MCF 10A (cell line): ENCODE data around the gene BTBD2. TPM values are rescaled to one million over a fixed set of nuclear protein-coding genes. Genes with fewer than 3 reads are reported as not detected.
A peak's percentile ranks its signal among the peaks of the same experiment; 100 is the strongest.

Experiments used
- BruUV-seq: library from RNA; stranded (reverse); fragments of 400-500 nt; replicated peaks from 2 replicates; lab custom pipeline; 2021; lab: Mats Ljungman, UMichigan
- CTCF ChIA-PET: fragments of 300-600 bp; sonication (Branson Sonifier 250); formaldehyde crosslinking; extraction: SDS; loops from one replicate; lab custom pipeline; 2021; ENCODE audit warnings: antibody characterized with exemption, inconsistent platforms; lab: Yijun Ruan, JAX
- POLR2A ChIA-PET: fragments of 300-600, 350-650 bp; sonication (Branson Sonifier 250); formaldehyde crosslinking; extraction: SDS; loops from one replicate; lab custom pipeline; 2020; ENCODE audit warnings: antibody characterized with exemption, inconsistent platforms; lab: Yijun Ruan, JAX
- DNase-seq: peaks from one replicate; pipeline ENCODE4 v3.0.0-alpha.2; 2018; ENCODE audit not compliant: unreplicated experiment
- H3K27ac Mint-ChIP-seq: one replicate; pipeline ENCODE4 v1.8.0; 2022; ENCODE audit warnings: mild to moderate bottlenecking, low read depth, mixed read lengths; ENCODE audit not compliant: unreplicated experiment
- H3K27me3 Mint-ChIP-seq: one replicate; pipeline ENCODE4 v1.8.0; 2022; ENCODE audit warnings: mixed read lengths; ENCODE audit not compliant: insufficient read depth, unreplicated experiment
- H3K36me3 Mint-ChIP-seq: one replicate; pipeline ENCODE4 v1.8.0; 2022; ENCODE audit warnings: mild to moderate bottlenecking, moderate library complexity, mixed read lengths; ENCODE audit not compliant: insufficient read depth, unreplicated experiment
- H3K4me1 Mint-ChIP-seq: one replicate; pipeline ENCODE4 v1.8.0; 2022; ENCODE audit warnings: mixed read lengths; ENCODE audit not compliant: insufficient read depth, unreplicated experiment
- H3K4me3 Mint-ChIP-seq: one replicate; pipeline ENCODE4 v1.8.0; 2022; ENCODE audit warnings: mild to moderate bottlenecking, moderate library complexity, mixed read lengths; ENCODE audit not compliant: unreplicated experiment
- H3K9me3 Mint-ChIP-seq: one replicate; pipeline ENCODE4 v1.8.0; 2022; ENCODE audit warnings: mixed read lengths; ENCODE audit not compliant: unreplicated experiment
- CTCF ChIP-seq: fragments of 200-600 bp; IDR thresholded peaks from one replicate; pipeline ENCODE4 v1.8.0; 2022; ENCODE audit warnings: antibody characterized with exemption, mild to moderate bottlenecking; ENCODE audit not compliant: unreplicated experiment
- intact Hi-C: fragments of 100-400 bp; cut with micrococcal nuclease; formaldehyde crosslinking; loops from 2 replicates; pipeline ENCODE4 v1.14.1; 2022
- total RNA-seq: library from RNA; stranded (reverse); gene quantifications from 2 replicates; pipeline ENCODE4 v1.2.3, GENCODE V29; 2022

BTBD2 gene
- total RNA-seq, 1 experiment from 2014 or later = 53.1 TPM

GRCh38 chr19:2050991-2051772, 35.7 kb upstream of the BTBD2 start, which contains the start of gene MKNK2:
TSS of gene MKNK2 (minus strand) at chr19:2051244. CDS start at chr19:2050851, 393 bp downstream.
- Mint-ChIP-seq H3K27me3 (no peaks in the 10 kb centered on the region), H3K36me3 (peaks cover 30% of the 10 kb centered on the region), H3K4me1 (peaks cover 22% of the 10 kb centered on the region), H3K4me3 (peak within 1 kb of the TSS; percentile 92), H3K9me3 (no peaks in the 10 kb centered on the region), H3K27ac (peak within 1 kb of the TSS; percentile 81)
- peak; percentile 90 for DNase-seq
- POLR2A ChIA-PET = interaction anchor here (0.8 to 4.5 kb wide), 9 partner anchors 9 to 196 kb away, joined by 3 to 27 read pairs (median 4); no protein-coding TSS in a partner anchor
- CTCF ChIA-PET = interaction anchor here (0.6 kb wide), 2 partner anchors 31 to 1469 kb away, joined by 3 to 5 read pairs; no protein-coding TSS in a partner anchor
- no TSS peak for BruUV-seq
- peak; percentile 22 for TF ChIP-seq CTCF
- intact Hi-C loops = no loop called here

GRCh38 chr19:2050349-2050990, 35.0 kb upstream of the BTBD2 start:
- peak overlapping the region; percentile 81 for H3K27ac Mint-ChIP-seq
- intact Hi-C loops = no loop called here
- H3K9me3 Mint-ChIP-seq = no peaks in the 10 kb centered on the region
- no TSS peak for BruUV-seq
- peak overlapping the region; percentile 92 for H3K4me3 Mint-ChIP-seq
- POLR2A ChIA-PET = interaction anchor here (0.6 to 2.6 kb wide), 6 partner anchors 9 to 37 kb away, joined by 3 to 20 read pairs (median 8); partner anchors contain the start of gene BTBD2
- no peak for TF ChIP-seq CTCF
- CTCF ChIA-PET = no interaction called here
- peaks cover 22% of the 10 kb centered on the region for H3K4me1 Mint-ChIP-seq
- no peak for DNase-seq
- peaks cover 35% of the 10 kb centered on the region for H3K36me3 Mint-ChIP-seq
- no peaks in the 10 kb centered on the region for H3K27me3 Mint-ChIP-seq

- H3K4me1 Mint-ChIP-seq = peaks cover 21% of the 10 kb centered on the region
- peak; percentile 86 for DNase-seq
- H3K9me3 Mint-ChIP-seq = no peaks in the 10 kb centered on the region
- peak overlapping the region; percentile 92 for H3K4me3 Mint-ChIP-seq
- POLR2A ChIA-PET = interaction anchor here (0.6 to 2.6 kb wide), 10 partner anchors 8 to 675 kb away, joined by 3 to 20 read pairs (median 3); partner anchors contain the start of gene BTBD2
- TF ChIP-seq CTCF = no peak
- H3K27me3 Mint-ChIP-seq = no peaks in the 10 kb centered on the region
- intact Hi-C loops = loop anchor here (1.0 kb wide), 1 partner anchor 31 kb away; no protein-coding TSS in a partner anchor
- H3K36me3 Mint-ChIP-seq = peaks cover 40% of the 10 kb centered on the region
- TSS peak; percentile 55 for BruUV-seq
- H3K27ac Mint-ChIP-seq = peak overlapping the region; percentile 51
- CTCF ChIA-PET = interaction anchor here (0.7 to 1.6 kb wide), 3 partner anchors 17 to 33 kb away, joined by 3 to 5 read pairs (median 3); no protein-coding TSS in a partner anchor
Observed at GRCh38 chr19:2049741-2050348, 34.3 kb upstream of the BTBD2 start.
